Suppressor macrophage treated with lipopolysaccharide for 1 hour (primary cell): Measurements from ENCODE around the gene TUBGCP2.
A peak's percentile ranks its signal among the peaks of the same experiment; 100 is the strongest.
"Not testable (repeated sequence)": the region's sequence is repeated elsewhere in the genome, so short reads cannot be mapped to it uniquely, and the experiment has no call there.

Experiments
- DNase-seq, 3 donors: peaks; one replicate each; pipeline ENCODE4 v3.0.0-alpha.2; 2020 to 2022

TUBGCP2 gene

GRCh38 chr10:133324857-133325260 is 16.2 kb upstream of the TUBGCP2 start:
- DNase-seq = no peak

- peak in 2 of 3 donors; percentile 31 to 67 for DNase-seq
Measured at GRCh38 chr10:133324198-133324792, 15.6 kb upstream of the TUBGCP2 start.

- not testable (repeated sequence) for DNase-seq
Measured at GRCh38 chr10:133322064-133322709, 13.5 kb upstream of the TUBGCP2 start.

GRCh38 chr10:133320852-133321422 is 12.3 kb upstream of the TUBGCP2 start:
- DNase-seq = peak in 1 of 3 donors; percentile 29

- DNase-seq = peak; percentile 74 to 89 (median 82)
Measured at GRCh38 chr10:133318494-133319127, 9.9 kb upstream of the TUBGCP2 start.

- no peak for DNase-seq
Measured at GRCh38 chr10:133316732-133317131, 8.1 kb upstream of the TUBGCP2 start.

GRCh38 chr10:133316266-133316665 is 7.6 kb upstream of the TUBGCP2 start:
- DNase-seq = no peak

GRCh38 chr10:133315847-133316246 is 7.2 kb upstream of the TUBGCP2 start:
- DNase-seq = peak in 1 of 3 donors; percentile 25

GRCh38 chr10:133314911-133315310 is 6.2 kb upstream of the TUBGCP2 start:
- no peak for DNase-seq

GRCh38 chr10:133313192-133313591 is 4.5 kb upstream of the TUBGCP2 start:
- DNase-seq = no peak

GRCh38 chr10:133312769-133313145 is 4.1 kb upstream of the TUBGCP2 start:
- no peak for DNase-seq

- no peak for DNase-seq
Measured at GRCh38 chr10:133312016-133312768, 3.5 kb upstream of the TUBGCP2 start.

- DNase-seq = no peak
Measured at GRCh38 chr10:133311570-133311969, 2.9 kb upstream of the TUBGCP2 start.

- DNase-seq = no peak
Measured at GRCh38 chr10:133310789-133311188, 2.1 kb upstream of the TUBGCP2 start.

- DNase-seq = no peak
Measured at GRCh38 chr10:133310399-133310755, 1.7 kb upstream of the TUBGCP2 start.

GRCh38 chr10:133309720-133310398 is 1.2 kb upstream of the TUBGCP2 start:
- DNase-seq = no peak

GRCh38 chr10:133309100-133309719 is 538 bp upstream of the TUBGCP2 start:
- DNase-seq = peak; percentile 94 to 98 (median 97)

- peak; percentile 42 to 60 (median 55) for DNase-seq
Measured at GRCh38 chr10:133307776-133308420, 774 bp downstream of the TUBGCP2 start.

GRCh38 chr10:133306941-133307379 is 1.7 kb downstream of the TUBGCP2 start:
- DNase-seq = no peak

- DNase-seq = no peak
Measured at GRCh38 chr10:133306097-133306476, 2.6 kb downstream of the TUBGCP2 start.

GRCh38 chr10:133303206-133303605 is 5.5 kb downstream of the TUBGCP2 start:
- DNase-seq = no peak

GRCh38 chr10:133302230-133302629 is 6.4 kb downstream of the TUBGCP2 start:
- DNase-seq = no peak
